Stimulated activated CD8-positive, alpha-beta memory T cell treated with anti-CD3 and anti-CD28 coated beads, Interleukin-2, amount 100 ng/mL, for 1 hour (primary cell): ENCODE results near the gene FANCD2.
A peak's percentile ranks its signal among the peaks of the same experiment; 100 is the strongest.
"Not testable (repeated sequence)": the region's sequence is repeated elsewhere in the genome, so short reads cannot be mapped to it uniquely, and the experiment has no call there.

Source experiments
- DNase-seq, 2 donors: peaks; one replicate each; pipeline ENCODE4 v3.0.0-alpha.2; 2020; ENCODE audit warnings: low read depth in 2 of 2

FANCD2 gene

DNA sequence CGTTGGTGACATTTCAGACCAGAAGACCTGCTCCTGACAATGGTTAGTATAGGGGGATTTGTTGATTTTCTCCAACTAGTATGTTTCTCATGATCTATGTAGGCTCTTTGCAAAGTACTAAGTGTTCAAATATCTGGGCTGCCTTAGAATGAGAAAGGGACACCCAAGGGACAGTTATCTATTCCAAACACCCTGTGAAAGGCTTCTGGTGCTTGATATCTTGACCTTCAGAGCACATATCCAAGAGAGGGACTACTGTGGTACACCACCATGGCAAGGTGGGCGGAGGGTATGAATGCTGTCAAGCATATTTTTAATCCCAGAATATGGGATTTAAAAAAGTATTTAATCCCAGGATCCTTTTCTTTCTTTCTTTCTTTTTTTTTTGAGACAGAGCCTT, 80.7 kb downstream of the FANCD2 start:
- no peak for DNase-seq

DNA sequence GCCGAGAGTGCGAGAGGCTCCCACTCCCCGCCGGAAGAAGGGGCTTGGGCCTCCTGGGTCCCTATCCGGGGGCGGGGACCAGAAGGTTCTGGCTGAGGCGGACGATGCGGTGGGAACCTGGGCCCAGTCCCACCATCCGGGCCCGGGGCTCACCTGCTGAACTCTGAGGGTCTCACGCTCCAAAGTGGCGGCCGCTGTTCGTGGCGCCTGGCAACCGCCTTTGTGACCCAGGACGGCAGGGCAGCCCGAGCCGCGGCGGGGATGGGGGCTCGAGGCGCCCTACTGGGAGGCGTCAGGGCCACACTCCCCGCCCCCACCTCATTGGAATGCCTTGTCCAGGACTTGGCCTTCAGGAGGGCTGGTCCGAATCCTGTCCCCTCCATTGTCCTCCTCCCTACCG, 81.9 kb downstream of the FANCD2 start, which contains the start of gene FANCD2OS:
Gene FANCD2OS (minus strand): TSS at position 165 of the 400 bp plus-strand sequence. CDS start 3,481 bp downstream, outside the sequence.
- DNase-seq: no peak

DNA sequence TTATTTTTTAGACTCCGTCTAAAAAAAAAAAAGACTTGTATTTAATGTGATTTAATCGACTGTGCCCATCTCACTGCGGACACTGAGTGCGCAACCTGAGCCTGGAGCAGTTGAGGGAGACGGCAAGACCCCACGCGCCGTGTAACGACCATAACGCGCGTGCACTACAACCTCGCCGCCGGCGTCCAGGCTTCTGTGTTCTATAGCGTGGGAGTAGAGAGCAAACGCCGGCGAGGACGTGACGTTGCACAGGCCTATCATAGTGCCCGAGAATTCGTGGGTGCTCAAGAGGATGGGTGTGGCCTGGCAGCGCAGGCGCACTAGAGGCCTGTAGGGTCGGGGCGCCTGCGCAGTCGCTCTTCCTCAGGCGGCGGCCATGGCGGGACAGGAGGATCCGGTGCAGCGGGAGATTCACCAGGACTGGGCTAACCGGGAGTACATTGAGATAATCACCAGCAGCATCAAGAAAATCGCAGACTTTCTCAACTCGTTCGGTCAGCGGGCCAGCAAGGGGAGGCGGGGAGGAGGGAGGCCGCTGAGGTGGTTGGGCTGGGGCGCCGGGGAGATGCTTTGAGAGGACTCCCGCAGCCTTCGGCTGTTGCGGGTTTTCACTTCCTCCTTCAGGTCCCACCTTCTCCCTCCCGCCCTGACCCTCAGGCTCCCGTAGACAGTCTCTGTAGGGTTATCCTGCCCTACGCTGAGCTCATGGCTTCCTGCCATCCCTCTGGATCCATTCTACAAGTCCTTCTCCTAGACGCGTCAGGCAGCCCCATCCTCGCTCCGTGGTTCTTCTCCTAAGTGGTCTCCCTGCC, 89.3 kb downstream of the FANCD2 start, which contains the start of gene BRK1:
Gene BRK1 (plus strand): TSS at position 350 of the 812 bp plus-strand sequence. CDS start 27 bp downstream, at position 377.
- DNase-seq: peak; percentile 84 to 88

DNA sequence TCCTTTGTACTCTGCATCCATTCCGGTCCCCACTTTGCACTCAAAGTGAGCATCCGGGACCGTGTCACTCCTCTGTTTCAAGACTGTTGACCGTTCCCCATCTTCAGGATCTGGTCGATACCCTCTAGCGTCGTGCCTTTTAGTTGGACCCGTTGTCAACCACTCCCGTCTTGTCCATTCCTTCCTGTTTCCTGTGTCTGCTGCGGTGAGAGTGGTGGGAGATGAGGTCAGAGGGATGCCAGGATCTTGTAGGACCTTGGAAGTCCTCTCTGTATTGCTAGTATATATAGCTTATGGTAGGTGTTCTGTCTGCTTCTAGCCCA, 89.9 kb downstream of the FANCD2 start:
- no peak for DNase-seq

DNA sequence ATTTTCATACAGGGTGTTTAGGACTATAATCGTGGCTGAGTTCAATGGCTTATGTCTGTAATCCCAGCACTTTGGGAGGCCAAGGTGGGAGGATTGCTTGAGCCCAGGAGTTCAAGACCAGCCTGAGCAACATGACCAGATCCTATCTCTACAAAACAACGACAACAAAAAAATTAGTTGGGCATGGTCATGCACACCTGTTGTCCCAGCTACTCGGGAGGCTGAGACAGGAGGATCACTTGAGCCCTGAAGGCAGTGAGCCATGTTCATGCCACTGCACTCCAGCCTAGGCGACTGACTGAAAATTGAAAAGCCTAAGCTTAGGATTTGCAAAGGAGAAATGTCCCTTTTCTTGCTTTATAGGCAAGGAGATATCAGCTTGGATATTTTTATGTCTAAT, 90.7 kb downstream of the FANCD2 start:
- no peak for DNase-seq

DNA sequence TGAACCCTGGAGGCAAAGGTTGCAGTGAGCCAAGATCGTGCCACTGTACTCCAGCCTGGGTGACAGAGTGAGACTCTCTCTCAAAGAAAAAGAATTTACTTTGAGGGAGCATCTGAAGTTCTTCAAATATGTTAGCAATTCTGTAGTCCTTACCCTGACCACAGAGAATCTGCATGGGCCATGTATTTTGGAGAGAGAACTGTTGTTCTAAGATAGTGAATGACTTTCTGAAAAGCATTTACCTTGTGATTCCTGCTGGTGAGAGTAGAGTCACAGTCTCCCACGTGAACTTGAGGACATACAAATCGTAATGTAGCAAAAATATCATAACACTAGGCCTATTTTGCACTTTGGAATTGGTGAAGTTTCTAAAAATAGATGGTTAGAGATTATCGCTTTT, 93.1 kb downstream of the FANCD2 start:
- no peak for DNase-seq

DNA sequence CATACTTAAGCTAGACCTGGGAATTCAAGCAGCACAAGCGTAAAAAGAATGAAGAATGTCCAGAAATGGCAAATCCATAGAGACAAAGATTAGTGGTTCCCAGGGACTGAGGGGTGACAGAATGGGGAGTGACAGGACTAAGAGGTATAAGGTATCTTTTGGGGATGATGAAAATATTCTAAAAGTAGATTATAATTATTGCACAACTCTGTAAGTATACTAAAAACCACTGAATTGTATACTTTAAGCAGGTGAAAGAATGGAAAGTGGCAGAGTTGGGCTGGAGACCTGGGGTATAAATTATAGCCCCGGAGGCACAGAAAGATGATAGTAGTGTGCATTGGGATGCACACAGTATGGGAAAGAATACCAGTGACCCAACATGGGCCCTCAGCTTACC, 94.8 kb downstream of the FANCD2 start:
- DNase-seq: no peak

DNA sequence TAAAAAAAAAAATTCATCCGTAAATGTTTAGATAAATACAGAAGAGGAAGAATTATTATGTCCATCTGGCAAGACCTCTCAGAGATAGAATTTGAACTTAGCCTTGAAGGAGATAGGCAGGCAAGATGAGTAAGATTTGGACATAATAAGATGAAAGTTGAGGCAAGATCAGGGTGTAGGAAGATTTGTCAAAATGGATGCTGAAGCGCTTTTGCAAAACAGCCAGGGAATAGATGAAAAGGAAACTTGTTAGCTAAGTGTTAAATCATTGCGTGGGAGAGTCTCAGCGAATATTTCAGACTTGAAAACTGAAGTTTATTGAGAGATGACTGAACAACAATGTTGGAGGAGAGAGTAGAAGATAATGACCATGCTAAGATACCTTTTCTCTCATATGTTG, 96.5 kb downstream of the FANCD2 start:
- no peak for DNase-seq

DNA sequence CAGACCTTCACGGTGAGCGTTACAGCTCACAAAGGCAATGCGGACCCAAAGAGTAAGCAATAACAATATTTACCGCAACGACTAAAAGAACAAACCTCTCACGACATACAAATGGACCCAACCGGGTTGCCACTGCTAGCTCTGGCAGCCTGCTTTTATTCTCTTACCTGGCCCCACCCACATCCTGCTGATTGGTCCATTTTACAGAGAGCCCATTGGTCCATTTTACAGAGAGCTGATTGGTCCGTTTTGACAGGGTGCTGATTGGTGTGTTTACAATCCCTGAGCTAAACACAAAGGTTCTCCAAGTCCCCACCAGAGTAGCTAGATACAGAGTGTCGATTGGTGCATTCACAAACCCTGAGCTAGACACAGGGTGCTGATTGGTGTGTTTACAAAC, 109.6 kb downstream of the FANCD2 start:
- not testable (repeated sequence) for DNase-seq

DNA sequence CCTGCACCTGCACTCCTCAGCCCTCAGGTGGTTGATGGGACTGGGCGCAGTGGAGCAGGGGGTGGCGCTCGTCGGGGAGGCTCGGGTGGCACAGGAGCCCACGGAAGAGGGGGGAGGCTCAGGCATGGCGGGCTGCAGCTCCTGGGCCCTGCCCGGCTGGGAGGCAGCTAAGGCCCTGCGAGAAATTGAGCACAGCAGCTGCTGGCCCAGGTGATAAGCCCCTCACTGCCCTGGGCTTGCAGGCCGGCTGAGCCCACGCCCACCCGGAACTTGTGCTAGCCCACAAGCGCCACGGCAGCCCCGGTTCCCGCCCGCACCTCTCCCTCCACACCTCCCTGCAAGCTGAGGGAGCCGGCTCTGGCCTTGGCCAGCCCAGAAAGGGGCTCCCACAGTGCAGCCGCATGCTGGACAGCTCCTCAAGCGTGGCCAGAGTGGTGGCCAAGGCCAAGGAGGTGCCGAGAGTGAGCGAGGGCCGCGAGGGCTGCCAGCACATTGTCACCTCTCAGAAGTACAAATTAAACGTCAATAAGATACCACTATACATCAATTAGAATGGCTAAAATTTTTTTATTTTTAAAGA, 110.3 kb downstream of the FANCD2 start:
- DNase-seq: no peak

DNA sequence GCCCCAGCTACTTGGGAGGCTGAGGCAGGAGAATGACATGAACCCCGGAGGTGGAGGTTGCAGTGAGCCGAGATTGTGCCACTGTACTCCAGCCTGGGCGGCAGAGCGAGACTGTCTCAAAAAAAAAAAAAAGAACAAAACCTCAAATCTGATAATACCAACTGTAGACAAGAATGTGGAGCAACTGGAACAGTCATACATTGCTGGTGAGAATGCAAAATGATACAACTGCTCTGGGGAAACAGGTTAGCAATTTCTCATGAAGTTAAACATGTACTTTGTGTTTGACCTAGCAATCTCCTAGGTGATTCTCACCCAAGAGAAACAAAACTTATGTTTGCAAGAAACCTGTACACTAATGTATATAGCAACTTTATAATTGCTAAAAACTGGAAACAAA, 110.9 kb downstream of the FANCD2 start:
- DNase-seq: no peak

DNA sequence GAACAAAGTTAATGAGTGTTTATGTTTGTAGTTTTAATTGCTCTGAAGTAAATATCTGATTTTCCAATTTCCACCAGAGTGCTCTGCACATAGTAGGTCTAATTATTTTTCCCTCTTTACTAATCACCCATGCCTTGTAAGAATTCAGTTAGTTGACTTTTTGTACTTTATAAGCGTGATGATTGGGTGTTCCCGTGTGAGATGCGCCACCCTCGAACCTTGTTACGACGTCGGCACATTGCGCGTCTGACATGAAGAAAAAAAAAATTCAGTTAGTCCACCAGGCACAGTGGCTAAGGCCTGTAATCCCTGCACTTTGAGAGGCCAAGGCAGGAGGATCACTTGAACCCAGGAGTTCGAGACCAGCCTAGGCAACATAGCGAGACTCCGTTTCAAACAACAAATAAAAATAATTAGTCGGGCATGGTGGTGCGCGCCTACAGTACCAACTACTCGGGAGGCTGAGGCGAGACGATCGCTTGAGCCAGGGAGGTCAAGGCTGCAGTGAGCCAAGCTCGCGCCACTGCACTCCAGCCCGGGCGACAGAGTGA, 114.8 kb downstream of the FANCD2 start:
- DNase-seq: no peak

DNA sequence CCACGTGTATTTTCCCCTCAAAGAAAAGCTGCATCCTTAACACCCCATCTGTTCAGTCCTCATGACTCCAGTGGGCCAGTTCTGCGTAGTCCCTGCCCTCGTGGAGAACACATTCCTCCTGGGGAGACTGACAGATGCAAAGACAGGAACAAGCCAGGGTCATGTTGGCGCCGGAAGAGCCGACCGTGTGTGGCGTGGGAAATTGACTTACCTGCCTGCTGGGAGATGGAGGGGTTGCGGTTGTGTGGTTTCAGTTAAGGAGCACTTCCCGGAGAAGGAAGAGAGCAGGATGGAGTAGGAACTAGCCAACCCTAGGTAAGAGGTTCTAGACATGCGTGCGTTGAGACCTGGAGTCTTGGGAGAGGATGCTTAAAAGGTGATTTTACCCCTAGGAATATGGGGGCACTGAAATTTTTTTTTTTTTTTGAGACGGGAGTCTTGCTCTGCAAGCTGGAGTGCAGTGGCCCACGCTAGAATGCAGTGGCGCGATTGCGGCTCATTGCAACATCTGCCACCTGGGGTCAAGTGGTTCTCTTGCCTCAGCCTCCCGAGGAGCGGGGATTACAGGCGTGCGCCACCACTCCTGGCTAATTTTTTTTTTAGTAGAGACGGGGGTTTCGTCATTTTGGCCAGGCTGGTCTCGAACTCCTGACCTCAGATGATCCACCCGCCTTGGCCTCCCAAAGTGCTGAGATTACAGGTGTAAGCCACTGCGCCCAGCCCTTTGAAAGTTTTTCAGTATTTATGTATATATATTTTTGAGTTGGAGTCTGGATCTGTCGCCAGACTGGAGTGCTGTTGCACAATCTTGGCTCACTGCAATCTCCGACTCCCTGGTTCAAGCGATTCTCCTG, 116.7 kb downstream of the FANCD2 start:
- DNase-seq: no peak

DNA sequence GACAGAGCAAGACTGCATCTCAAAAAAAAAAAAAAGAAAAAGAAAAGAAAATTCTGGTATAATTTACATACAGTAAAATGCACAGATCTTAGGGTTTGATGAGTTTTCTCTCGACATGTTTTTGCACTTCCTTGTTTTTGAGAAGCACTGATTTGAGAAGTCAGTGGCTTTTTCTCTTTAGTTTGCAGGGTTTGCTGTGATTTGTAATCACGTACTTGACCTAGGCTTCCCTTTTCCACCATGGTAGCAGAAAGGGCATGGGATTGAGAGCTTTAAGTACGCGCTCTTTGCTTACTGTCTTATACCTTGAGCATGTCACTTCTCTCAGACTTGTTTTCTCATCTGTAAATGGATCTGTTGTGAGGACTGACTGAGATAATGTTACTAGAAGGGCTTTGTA, 119.4 kb downstream of the FANCD2 start:
- DNase-seq: no peak

DNA sequence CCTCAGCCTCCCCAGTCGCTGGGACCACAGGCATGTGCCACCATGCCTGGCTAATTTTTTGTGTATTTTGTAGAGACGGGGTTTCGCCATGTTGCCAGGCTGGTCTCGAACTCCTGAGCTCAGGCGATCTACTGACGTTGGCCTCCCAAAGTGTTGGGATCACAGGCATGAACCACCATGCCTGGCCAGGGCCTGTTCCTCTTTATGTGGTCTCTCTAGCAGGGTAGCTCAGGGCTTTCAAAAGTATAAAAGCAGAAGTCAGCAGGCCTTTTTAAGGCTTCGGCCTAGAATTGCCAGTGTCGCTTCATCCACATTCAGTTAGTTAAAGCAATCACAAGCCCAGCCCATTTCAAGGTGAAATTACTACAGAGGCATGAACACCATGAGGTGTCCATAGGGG, 123.0 kb downstream of the FANCD2 start:
- no peak for DNase-seq

DNA sequence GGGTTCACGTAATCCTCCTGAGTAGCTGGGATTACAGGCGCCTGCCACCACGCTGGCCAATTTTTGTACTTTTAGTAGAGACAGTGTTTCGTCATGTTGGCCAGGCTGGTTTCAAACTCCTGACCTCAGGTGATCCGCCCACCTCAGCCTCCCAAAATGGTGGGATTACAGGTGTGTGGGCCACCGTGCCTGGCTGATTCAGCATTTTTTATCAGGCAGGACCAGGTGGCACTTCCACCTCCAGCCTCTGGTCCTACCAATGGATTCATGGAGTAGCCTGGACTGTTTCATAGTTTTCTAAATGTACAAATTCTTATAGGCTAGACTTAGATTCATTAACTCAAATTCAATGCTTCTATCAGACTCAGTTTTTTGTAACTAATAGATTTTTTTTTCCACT, 124.8 kb downstream of the FANCD2 start:
- no peak for DNase-seq
